Keratinocyte (primary cell): ENCODE results near the gene GBGT1.

ENCODE experiments used
- CTCF ChIP-seq, 3 experiments: IDR thresholded peaks in 1 of 3; conservative IDR thresholded peaks in 1 of 3; optimal IDR thresholded peaks in 1 of 3; 2 replicates in 2 of 3; 3 replicates in 1 of 3; pipeline versions ENCODE3 to v1.5.1; 2011; ENCODE audit warnings: low read length in 3 of 3, mild to moderate bottlenecking in 3 of 3, moderate library complexity in 2 of 3, control low read depth in 1 of 3, inconsistent platforms in 1 of 3; ENCODE audit not compliant: insufficient read depth in 2 of 3; ENCODE audit errors: extremely low read depth in 1 of 3
- EZH2 ChIP-seq: IDR thresholded peaks from one replicate; pipeline ENCODE4 v1.6.1; 2012; ENCODE audit warnings: inconsistent platforms, mild to moderate bottlenecking, low read length, moderate library complexity

GRCh38 chr9:133167769-133168168 is 4.1 kb upstream of the GBGT1 start:
- TF ChIP-seq CTCF (optimal IDR thresholded peaks at IDR 0.05 in 1 of 3, IDR thresholded peaks at IDR 0.05 in 1 of 3, conservative IDR thresholded peaks at IDR 0.05 in 1 of 3; ENCODE audit: extremely low read depth in 1 of 3, insufficient read depth in 2 of 3, low read length in 3 of 3) (no peak), EZH2 (no peak)
